ENCODE measurements around the gene CBX1.

GRCh38 chr17:48057626-48058025 lies 43.7 kb downstream of the CBX1 start:
- no peak for TF ChIP-seq CTCF (IDR thresholded peaks at IDR 0.05)
- TF ChIP-seq POLR2A (IDR thresholded peaks at IDR 0.05) = no peak
- no peak for TF ChIP-seq POLR2AphosphoS5 (IDR thresholded peaks at IDR 0.05)
- no peak for TF ChIP-seq EP300 (IDR thresholded peaks at IDR 0.05)
